HepG2 (cell line): ENCODE results near the gene ACO1. TPM values are rescaled to one million over a fixed set of nuclear protein-coding genes. Genes with fewer than 3 reads are reported as not detected.
A peak's percentile ranks its signal among the peaks of the same experiment; 100 is the strongest.

ENCODE experiments used
- ATAC-seq: fragments of 200-7000 bp; cut with Tn5 transposase; 3 replicates; pipeline ENCODE4 v1.9.1; 2020; ENCODE audit warnings: mild to moderate bottlenecking, moderate library complexity
- BruUV-seq: library from RNA; stranded (reverse); fragments of 400-500 nt; replicated peaks from 2 replicates; lab custom pipeline; 2021; lab: Mats Ljungman, UMichigan
- CTCF ChIA-PET: fragments of 300-600 bp; formaldehyde crosslinking; extraction: SDS; loops from one replicate; lab custom pipeline; 2021; ENCODE audit warnings: low total read pairs, inconsistent platforms, low intra/inter-chr PET ratio; lab: Yijun Ruan, JAX
- POLR2A ChIA-PET: fragments of 350-600 bp; sonication (Branson Sonifier 250); formaldehyde crosslinking; loops from one replicate; lab custom pipeline; 2020; ENCODE audit warnings: antibody characterized with exemption, inconsistent platforms; lab: Yijun Ruan, JAX
- DNase-seq: peaks from one replicate; pipeline ENCODE4 v3.0.0-alpha.2; 2015; ENCODE audit warnings: low spot score
- FAIRE-seq: peaks from 3 replicates; lab custom pipeline; 2011; peaks lifted over from hg19 to GRCh38; lab: Jason Lieb, UNC
- H2AFZ ChIP-seq: one replicate; pipeline ENCODE4 v1.6.1; 2011; ENCODE audit warnings: low read length, inconsistent platforms
- H3K27ac ChIP-seq: fragments of 300-600 bp; 3 replicates; pipeline ENCODE4 v1.8.0; 2011; ENCODE audit warnings: mixed run types, mild to moderate bottlenecking, mixed read lengths, low read length, inconsistent platforms; ENCODE audit not compliant: insufficient read depth; ENCODE audit errors: extremely low read length
- H3K27me3 ChIP-seq, 2 experiments: fragments of 200-600 bp in 1 of 2; 2 replicates in 1 of 2; 3 replicates in 1 of 2; pipeline versions ENCODE4 v1.6.0 to v1.8.0; 2011; ENCODE audit warnings: low read length in 2 of 2, mild to moderate bottlenecking in 2 of 2, moderate library complexity in 2 of 2, inconsistent platforms in 1 of 2; ENCODE audit not compliant: insufficient read depth in 2 of 2, control insufficient read depth in 1 of 2
- H3K36me3 ChIP-seq, 2 experiments: fragments of 200-600 bp in 1 of 2; replicated peaks in 1 of 2; 2 replicates in 1 of 2; 3 replicates in 1 of 2; pipeline versions ENCODE4 v1.5.1 to v1.8.0; 2011; ENCODE audit warnings: low read length in 2 of 2, inconsistent platforms in 1 of 2; ENCODE audit not compliant: insufficient read depth in 2 of 2, control insufficient read depth in 1 of 2
- H3K4me1 ChIP-seq: 2 replicates; pipeline ENCODE4 v1.5.1; 2012; ENCODE audit warnings: low read length, inconsistent platforms; ENCODE audit not compliant: insufficient read depth
- H3K4me2 ChIP-seq: 2 replicates; pipeline ENCODE4 v1.6.0; 2011; ENCODE audit warnings: low read depth, low read length, inconsistent platforms
- H3K4me3 ChIP-seq, 3 experiments: fragments of 200-600 bp in 1 of 3; sonication (generic), shearing (Covaris generic) in 1 of 3; replicated peaks in 1 of 3; 2 replicates each; pipeline ENCODE4 v1.5.1; 2011 to 2016; ENCODE audit warnings: low read length in 3 of 3, inconsistent platforms in 2 of 3, low read depth in 2 of 3, mild to moderate bottlenecking in 2 of 3, control low read depth in 1 of 3, mixed read lengths in 1 of 3; ENCODE audit not compliant: insufficient read depth in 1 of 3
- H3K79me2 ChIP-seq: one replicate; pipeline ENCODE4 v1.6.1; 2011; ENCODE audit warnings: low read length, inconsistent platforms; ENCODE audit not compliant: insufficient read depth
- H3K9ac ChIP-seq: 2 replicates; pipeline ENCODE4 v1.6.0; 2011; ENCODE audit warnings: mild to moderate bottlenecking, low read depth, low read length, inconsistent platforms; ENCODE audit not compliant: insufficient read depth
- H3K9me3 ChIP-seq: 2 replicates; pipeline ENCODE4 v1.5.1; 2012; ENCODE audit warnings: mild to moderate bottlenecking, low read length
- H4K20me1 ChIP-seq: 2 replicates; pipeline ENCODE4 v1.6.0; 2011; ENCODE audit warnings: inconsistent platforms, mild to moderate bottlenecking, low read length, moderate library complexity; ENCODE audit not compliant: insufficient read depth
- ATF7-NPFF ChIP-seq: sonication (generic); formaldehyde crosslinking; IDR thresholded peaks from 2 replicates; pipeline ENCODE4 v1.8.1; 2023; ENCODE audit warnings: mild to moderate bottlenecking, low read depth, missing genetic modification reagents, moderate library complexity
- FOSL2 ChIP-seq: sonication (generic); formaldehyde crosslinking; IDR thresholded peaks from 2 replicates; pipeline ENCODE4 v1.4.0; 2020; ENCODE audit warnings: missing genetic modification reagents
- HIVEP1 ChIP-seq: sonication (generic); formaldehyde crosslinking; IDR thresholded peaks from 2 replicates; pipeline ENCODE4 v1.4.0; 2020; ENCODE audit warnings: mild to moderate bottlenecking, missing genetic modification reagents
- NCOA5 ChIP-seq: sonication (generic); formaldehyde crosslinking; IDR thresholded peaks from 2 replicates; pipeline ENCODE4 v1.4.0; 2020; ENCODE audit warnings: missing genetic modification reagents
- NR3C1 ChIP-seq: sonication (generic); formaldehyde crosslinking; IDR thresholded peaks from 2 replicates; pipeline ENCODE4 v1.4.0; 2020; ENCODE audit warnings: missing genetic modification reagents
- SAFB2 ChIP-seq: sonication (generic); formaldehyde crosslinking; IDR thresholded peaks from 2 replicates; pipeline ENCODE4 v1.5.1; 2020; ENCODE audit warnings: missing genetic modification reagents, low read depth, mild to moderate bottlenecking, borderline replicate concordance
- SYNCRIP ChIP-seq: fragments of 200-400 bp; formaldehyde crosslinking; IDR thresholded peaks from 2 replicates; pipeline ENCODE4 v1.6.1; 2018; ENCODE audit warnings: mild to moderate bottlenecking, low read depth, low read length; ENCODE audit not compliant: insufficient read depth
- ZNF460 ChIP-seq: sonication (generic); formaldehyde crosslinking; IDR thresholded peaks from 2 replicates; pipeline ENCODE4 v1.5.1; 2020; ENCODE audit warnings: missing genetic modification reagents, mild to moderate bottlenecking, borderline replicate concordance
- ZNF484 ChIP-seq: sonication (generic); formaldehyde crosslinking; IDR thresholded peaks from 2 replicates; pipeline ENCODE4 v1.5.1; 2020; ENCODE audit warnings: mild to moderate bottlenecking, low read depth, missing genetic modification reagents, borderline replicate concordance
- ZNF563 ChIP-seq: sonication (generic); formaldehyde crosslinking; IDR thresholded peaks from 2 replicates; pipeline ENCODE4 v1.8.0; 2022; ENCODE audit warnings: mild to moderate bottlenecking, moderate library complexity, missing genetic modification reagents
- ZSCAN22 ChIP-seq: sonication (generic); formaldehyde crosslinking; IDR thresholded peaks from 2 replicates; pipeline ENCODE4 v1.4.0; 2020; ENCODE audit warnings: mild to moderate bottlenecking, missing genetic modification reagents
- ZSCAN25 ChIP-seq: sonication (generic); formaldehyde crosslinking; IDR thresholded peaks from 2 replicates; pipeline ENCODE4 v1.8.0; 2022; ENCODE audit warnings: mild to moderate bottlenecking, missing genetic modification reagents
- ZSCAN30 ChIP-seq: sonication (generic); formaldehyde crosslinking; IDR thresholded peaks from 2 replicates; pipeline ENCODE4 v1.5.0; 2020; ENCODE audit warnings: mild to moderate bottlenecking, missing genetic modification reagents
- WGBS: methylation state at CpG from one replicate; pipeline ENCODE4 v1.1.6; 2017; ENCODE audit warnings: low lambda C conversion rate; 5-methylcytosine and 5-hydroxymethylcytosine counted together
- in situ Hi-C: cut with HindIII; loops from 2 replicates; pipeline ENCODE4 v1.10.0; 2017; ENCODE audit warnings: low pct_unique_long_range_greater_than_20kb; ENCODE audit not compliant: extremely low pct_ligation_motif_present
- intact Hi-C: fragments of 100-400 bp; cut with micrococcal nuclease; formaldehyde crosslinking; loops from one replicate; pipeline ENCODE4 v1.10.0; 2022; ENCODE audit not compliant: unreplicated experiment
- polyA plus RNA-seq, 8 experiments: library from polyadenylated mRNA; depleted of rRNA in 3 of 8; stranded (reverse) in 7 of 8; unstranded in 1 of 8; fragments of >200 nt; fragmentation: Illumina TruSeq in 4 of 8; extraction: Trizol in 4 of 8; gene quantifications; 2 replicates each; pipeline versions ENCODE4 v1.2.1 to v1.2.3, GENCODE V29; 2011 to 2016; ENCODE audit warnings: low read depth in 4 of 8, missing spikeins in 1 of 8, mixed read lengths in 1 of 8; ENCODE audit not compliant: insufficient read depth in 1 of 8
- total RNA-seq, 5 experiments: library from RNA; depleted of rRNA; stranded (reverse); fragments of >200 nt; fragmentation: Illumina TruSeq; extraction: Trizol; gene quantifications; 2 replicates each; pipeline ENCODE4 v1.2.3, GENCODE V29; 2016; ENCODE audit warnings: low read depth in 1 of 5
- TF ChIP-seq, protein P1 (sequence below): sonication (generic); formaldehyde crosslinking; IDR thresholded peaks from 2 replicates; pipeline ENCODE4 v1.4.0; 2020; ENCODE audit warnings: missing genetic modification reagents
- TF ChIP-seq, protein P2 (sequence below): IDR thresholded peaks from 2 replicates; pipeline ENCODE4 v1.6.1; 2018; ENCODE audit warnings: missing genetic modification reagents
- TF ChIP-seq, protein P3 (sequence below): IDR thresholded peaks from 2 replicates; pipeline ENCODE4 v1.6.1; 2016; ENCODE audit warnings: missing compliant biosample characterization, missing genetic modification reagents, borderline replicate concordance
- TF ChIP-seq, protein P4 (sequence below): sonication (generic); formaldehyde crosslinking; IDR thresholded peaks from 2 replicates; pipeline ENCODE4 v1.8.0; 2022; ENCODE audit warnings: mild to moderate bottlenecking, missing genetic modification reagents

ACO1 gene
- total and polyA plus RNA-seq, 2 of the 13 experiments (the other 11 are each of a cell fraction or from before 2014, with no cell fraction given) = 20.1 to 48.2 TPM

DNA sequence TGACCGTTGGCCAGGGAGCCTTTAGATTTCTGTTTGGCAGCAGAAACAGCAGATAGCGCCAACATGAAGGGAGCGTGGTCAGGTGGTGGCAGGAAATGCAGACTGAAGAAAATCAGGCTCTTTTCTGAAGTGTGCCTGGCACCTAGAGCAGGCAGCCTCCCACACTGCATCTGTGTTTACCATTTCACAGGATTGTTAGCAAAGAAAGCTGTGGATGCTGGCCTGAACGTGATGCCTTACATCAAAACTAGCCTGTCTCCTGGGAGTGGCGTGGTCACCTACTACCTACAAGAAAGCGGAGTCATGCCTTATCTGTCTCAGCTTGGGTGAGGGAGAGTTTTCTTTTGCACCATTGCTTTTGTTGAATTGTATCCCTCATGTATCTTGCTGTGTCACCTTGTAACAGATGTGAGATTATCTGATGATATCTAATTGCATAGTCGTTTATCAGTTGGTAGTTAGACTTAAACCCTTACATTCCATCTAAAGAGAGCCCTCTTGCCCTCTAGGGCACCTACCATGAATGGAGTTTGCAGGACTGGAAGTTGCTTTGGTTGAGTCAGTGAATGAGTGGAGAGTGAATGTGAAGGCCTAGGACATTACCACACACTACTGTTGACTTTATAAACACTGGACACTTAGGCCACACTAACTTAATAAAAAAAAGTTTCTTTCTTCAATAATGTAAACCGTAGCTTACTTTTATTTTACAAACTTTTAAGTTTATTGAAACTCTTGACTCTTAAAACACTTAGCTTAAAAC, 42.8 kb downstream of the ACO1 start (continued):
- no peak for TF ChIP-seq NR3C1
- no peak for TF ChIP-seq SAFB2 (CRISPR knock-in tag)
- TF ChIP-seq ZNF460 = no peak
- no peak for TF ChIP-seq ZNF484 (CRISPR knock-in tag)
- TF ChIP-seq, protein P1, sequence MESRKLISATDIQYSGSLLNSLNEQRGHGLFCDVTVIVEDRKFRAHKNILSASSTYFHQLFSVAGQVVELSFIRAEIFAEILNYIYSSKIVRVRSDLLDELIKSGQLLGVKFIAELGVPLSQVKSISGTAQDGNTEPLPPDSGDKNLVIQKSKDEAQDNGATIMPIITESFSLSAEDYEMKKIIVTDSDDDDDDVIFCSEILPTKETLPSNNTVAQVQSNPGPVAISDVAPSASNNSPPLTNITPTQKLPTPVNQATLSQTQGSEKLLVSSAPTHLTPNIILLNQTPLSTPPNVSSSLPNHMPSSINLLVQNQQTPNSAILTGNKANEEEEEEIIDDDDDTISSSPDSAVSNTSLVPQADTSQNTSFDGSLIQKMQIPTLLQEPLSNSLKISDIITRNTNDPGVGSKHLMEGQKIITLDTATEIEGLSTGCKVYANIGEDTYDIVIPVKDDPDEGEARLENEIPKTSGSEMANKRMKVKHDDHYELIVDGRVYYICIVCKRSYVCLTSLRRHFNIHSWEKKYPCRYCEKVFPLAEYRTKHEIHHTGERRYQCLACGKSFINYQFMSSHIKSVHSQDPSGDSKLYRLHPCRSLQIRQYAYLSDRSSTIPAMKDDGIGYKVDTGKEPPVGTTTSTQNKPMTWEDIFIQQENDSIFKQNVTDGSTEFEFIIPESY = peak; percentile 93
- TF ChIP-seq FOSL2 = peak; percentile 41
- TF ChIP-seq HIVEP1 (CRISPR knock-in tag) = no peak
- TF ChIP-seq, protein P2, sequence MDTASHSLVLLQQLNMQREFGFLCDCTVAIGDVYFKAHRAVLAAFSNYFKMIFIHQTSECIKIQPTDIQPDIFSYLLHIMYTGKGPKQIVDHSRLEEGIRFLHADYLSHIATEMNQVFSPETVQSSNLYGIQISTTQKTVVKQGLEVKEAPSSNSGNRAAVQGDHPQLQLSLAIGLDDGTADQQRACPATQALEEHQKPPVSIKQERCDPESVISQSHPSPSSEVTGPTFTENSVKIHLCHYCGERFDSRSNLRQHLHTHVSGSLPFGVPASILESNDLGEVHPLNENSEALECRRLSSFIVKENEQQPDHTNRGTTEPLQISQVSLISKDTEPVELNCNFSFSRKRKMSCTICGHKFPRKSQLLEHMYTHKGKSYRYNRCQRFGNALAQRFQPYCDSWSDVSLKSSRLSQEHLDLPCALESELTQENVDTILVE (CRISPR knock-in tag) = peak; percentile 36; the same call in 1 of the 2 replicates

DNA sequence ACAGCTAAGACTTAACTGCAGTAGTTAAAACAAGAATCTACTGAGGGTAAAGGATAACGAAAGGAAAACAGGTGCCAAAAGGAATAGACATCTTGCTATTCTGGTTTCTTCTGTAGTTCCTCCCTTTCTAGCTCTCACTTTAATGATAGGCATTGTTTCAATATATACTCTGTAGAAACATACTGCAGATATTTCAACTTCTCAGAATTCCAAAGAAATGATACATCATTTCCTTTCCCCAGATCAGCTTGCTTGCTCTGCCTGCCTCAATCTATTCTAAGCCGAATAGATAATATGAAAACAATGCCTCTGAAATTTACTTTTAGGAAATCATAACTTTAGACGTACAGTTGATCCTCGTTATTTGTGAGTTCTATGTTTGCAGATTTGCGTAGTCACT, 46.3 kb downstream of the ACO1 start:
- Histone ChIP-seq H3K79me2 (no peaks in the 10 kb centered on the region), H4K20me1 (no peaks in the 10 kb centered on the region), H3K4me3 (no peak overlapping the region), H3K27me3 (no peaks in the 10 kb centered on the region), H3K9me3 (no peaks in the 10 kb centered on the region), H3K9ac (no peak overlapping the region), H3K36me3 (peaks cover 10 to 49% of the 10 kb centered on the region in 2 experiments), H3K4me1 (peaks cover 25% of the 10 kb centered on the region), H3K4me2 (no peak overlapping the region), H3K27ac (no peak overlapping the region), H2AFZ (no peak overlapping the region)
- intact Hi-C loops = loop anchor here (10.0 kb wide), 1 partner anchor 534 kb away; no protein-coding TSS in a partner anchor
- 94% methylated on average over 5 of the region's 5 CpGs for WGBS
- BruUV-seq = no TSS peak
- DNase-seq (no peak), ATAC-seq (no peak), FAIRE-seq (no peak)
- POLR2A ChIA-PET = no interaction called here
- in situ Hi-C loops = loop anchor here (5.0 kb wide), 1 partner anchor 48 kb away; the partner anchor contains the start of gene ACO1
- CTCF ChIA-PET = interaction anchor here (4.1 kb wide), 1 partner anchor 52 kb away, joined by 68 read pairs; no protein-coding TSS in a partner anchor
- TF ChIP-seq SYNCRIP (no peak), ZSCAN22 (CRISPR knock-in tag) (no peak), ZNF563 (CRISPR knock-in tag) (no peak), ZSCAN25 (CRISPR knock-in tag) (no peak), NCOA5 (CRISPR knock-in tag) (no peak), ZSCAN30 (no peak), ATF7-NPFF (CRISPR knock-in tag) (no peak)
- TF ChIP-seq, protein P3, sequence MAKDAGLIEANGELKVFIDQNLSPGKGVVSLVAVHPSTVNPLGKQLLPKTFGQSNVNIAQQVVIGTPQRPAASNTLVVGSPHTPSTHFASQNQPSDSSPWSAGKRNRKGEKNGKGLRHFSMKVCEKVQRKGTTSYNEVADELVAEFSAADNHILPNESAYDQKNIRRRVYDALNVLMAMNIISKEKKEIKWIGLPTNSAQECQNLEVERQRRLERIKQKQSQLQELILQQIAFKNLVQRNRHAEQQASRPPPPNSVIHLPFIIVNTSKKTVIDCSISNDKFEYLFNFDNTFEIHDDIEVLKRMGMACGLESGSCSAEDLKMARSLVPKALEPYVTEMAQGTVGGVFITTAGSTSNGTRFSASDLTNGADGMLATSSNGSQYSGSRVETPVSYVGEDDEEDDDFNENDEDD (CRISPR knock-in tag) = no peak
- TF ChIP-seq, protein P4, sequence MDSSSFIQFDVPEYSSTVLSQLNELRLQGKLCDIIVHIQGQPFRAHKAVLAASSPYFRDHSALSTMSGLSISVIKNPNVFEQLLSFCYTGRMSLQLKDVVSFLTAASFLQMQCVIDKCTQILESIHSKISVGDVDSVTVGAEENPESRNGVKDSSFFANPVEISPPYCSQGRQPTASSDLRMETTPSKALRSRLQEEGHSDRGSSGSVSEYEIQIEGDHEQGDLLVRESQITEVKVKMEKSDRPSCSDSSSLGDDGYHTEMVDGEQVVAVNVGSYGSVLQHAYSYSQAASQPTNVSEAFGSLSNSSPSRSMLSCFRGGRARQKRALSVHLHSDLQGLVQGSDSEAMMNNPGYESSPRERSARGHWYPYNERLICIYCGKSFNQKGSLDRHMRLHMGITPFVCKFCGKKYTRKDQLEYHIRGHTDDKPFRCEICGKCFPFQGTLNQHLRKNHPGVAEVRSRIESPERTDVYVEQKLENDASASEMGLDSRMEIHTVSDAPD (CRISPR knock-in tag) = no peak
